ENCODE measurements around the gene SERPINA9. TPM values are rescaled to one million over a fixed set of nuclear protein-coding genes. Genes with fewer than 3 reads are reported as not detected.
"Not testable (repeated sequence)": the region's sequence is repeated elsewhere in the genome, so short reads cannot be mapped to it uniquely, and the experiment has no call there.

The SERPINA9 gene
- total RNA-seq, 1 donor from 2014 or later: not detected

GRCh38 chr14:94427016-94427613, 48.9 kb downstream of the SERPINA9 start:
- DNase-seq (ENCODE audit: low read depth, low spot score): no peak

DNA sequence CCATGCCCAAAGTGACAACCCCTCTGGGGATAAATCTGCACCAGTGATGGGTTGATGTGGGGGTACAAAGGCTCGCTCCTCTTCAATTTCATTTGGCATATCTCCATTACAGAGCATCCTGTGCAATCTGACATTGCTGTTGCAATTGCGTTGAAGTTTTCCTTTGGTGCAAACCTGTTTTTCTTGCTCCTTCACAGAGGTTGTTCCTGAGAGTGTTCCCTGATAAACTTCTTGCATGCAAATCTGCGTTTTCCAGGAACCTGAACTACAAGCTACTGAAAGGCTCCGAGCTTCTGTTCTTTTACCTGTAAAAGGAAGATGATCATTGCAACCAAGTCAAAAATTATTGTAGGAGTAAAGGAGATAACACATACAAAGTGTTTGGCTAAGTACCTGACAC, 49.5 kb downstream of the SERPINA9 start:
- no peak for DNase-seq (ENCODE audit: low read depth, low spot score)

- no peak for DNase-seq (ENCODE audit: low read depth, low spot score)
Measured at GRCh38 chr14:94424371-94424770, 51.6 kb downstream of the SERPINA9 start.

GRCh38 chr14:94423453-94424056, 52.4 kb downstream of the SERPINA9 start:
- peak; percentile 46 for DNase-seq (ENCODE audit: low read depth, low spot score)

DNA sequence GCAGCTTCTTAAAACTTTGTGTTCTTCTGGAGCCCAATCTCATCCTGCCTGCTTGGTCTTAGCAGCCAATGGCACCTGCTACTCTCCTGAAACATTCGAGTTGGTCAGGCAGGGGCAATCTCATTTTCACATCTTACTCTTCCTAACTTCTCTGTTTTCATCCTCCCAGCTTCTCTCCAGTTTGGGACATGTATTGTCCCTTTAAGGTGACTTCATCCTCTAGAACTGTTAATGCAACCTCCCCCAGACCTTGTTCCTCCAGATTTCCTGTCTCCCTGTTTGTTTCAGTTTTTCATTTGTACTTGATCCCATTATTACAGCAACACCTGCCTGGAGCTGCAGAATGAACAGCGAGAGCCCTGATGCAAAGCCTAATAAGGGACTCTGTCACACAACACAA, 54.7 kb downstream of the SERPINA9 start:
- DNase-seq (ENCODE audit: low read depth, low spot score): no peak

DNA sequence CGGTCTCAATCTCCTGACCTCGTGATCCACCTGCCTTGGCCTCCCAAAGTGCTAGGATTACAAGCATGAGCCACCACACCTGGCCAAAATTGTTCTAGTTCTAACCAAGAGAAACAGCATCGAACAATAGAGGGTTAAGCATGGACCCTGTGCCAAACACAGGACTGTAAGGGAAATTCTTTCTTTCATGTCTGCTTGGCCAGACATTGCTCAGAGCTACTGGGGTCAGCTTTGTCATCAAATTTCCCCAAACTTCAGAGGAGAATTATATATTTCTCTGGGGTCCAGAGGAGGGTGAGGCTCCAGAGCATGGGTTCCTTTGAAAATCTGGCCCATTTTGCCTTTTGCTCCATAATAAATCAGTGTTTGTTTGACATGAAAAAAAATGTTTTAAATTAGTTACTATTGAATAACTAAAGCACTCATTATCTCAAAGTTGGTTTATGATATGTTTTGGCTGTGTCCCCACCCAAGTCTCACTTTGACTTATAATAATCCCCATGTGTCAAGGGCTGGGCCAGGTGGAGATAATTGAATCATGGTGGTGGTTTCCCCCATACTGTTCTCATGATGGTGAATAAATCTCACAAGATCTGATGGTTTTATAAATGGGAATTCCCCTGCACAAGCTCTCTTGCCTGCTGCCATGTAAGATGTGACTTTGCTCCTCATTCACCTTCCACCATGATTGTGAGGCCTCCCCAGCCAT, 58.3 kb downstream of the SERPINA9 start:
- DNase-seq (ENCODE audit: low read depth, low spot score): not testable (repeated sequence)

Other genes starting within 250 kb of the SERPINA9 start
- not detected in 2 replicates for gene SERPINA10, start 182.9 kb downstream of the SERPINA9 start, total RNA-seq
- gene SERPINA6, start 152.9 kb downstream of the SERPINA9 start, total RNA-seq: not detected in 2 replicates
- gene SERPINA2, start 109.5 kb downstream of the SERPINA9 start, total RNA-seq: not detected in 2 replicates
- not detected in 2 replicates for gene SERPINA1, start 87.6 kb downstream of the SERPINA9 start, total RNA-seq
- gene SERPINA11, start 23.4 kb downstream of the SERPINA9 start, total RNA-seq: not detected in 2 replicates
- gene SERPINA12, start 33.3 kb upstream of the SERPINA9 start, total RNA-seq: not detected in 2 replicates
- not detected in 2 replicates for gene SERPINA4, start 85.2 kb upstream of the SERPINA9 start, total RNA-seq
- gene SERPINA5, start 105.2 kb upstream of the SERPINA9 start, total RNA-seq: 0.67 and 1.3 TPM in 2 replicates
- 0.63 and 1.5 TPM in 2 replicates for gene SERPINA3, start 136.2 kb upstream of the SERPINA9 start, total RNA-seq